Caco-2 (cell line): ENCODE results near the gene HCFC1R1. TPM values are rescaled to one million over a fixed set of nuclear protein-coding genes. Genes with fewer than 3 reads are reported as not detected.

ENCODE experiments used
- BruUV-seq: library from RNA; stranded (reverse); fragments of 400-500 nt; replicated peaks from 2 replicates; lab custom pipeline; 2021; lab: Mats Ljungman, UMichigan
- CTCF ChIA-PET: fragments of 300-600 bp; sonication (Branson Sonifier 250); formaldehyde crosslinking; loops from one replicate; lab custom pipeline; 2022; ENCODE audit warnings: antibody characterized with exemption; lab: Charles Lee
- POLR2A ChIA-PET: fragments of 300-600 bp; sonication (Branson Sonifier 250); formaldehyde crosslinking; loops from one replicate; lab custom pipeline; 2022; ENCODE audit warnings: antibody characterized with exemption; lab: Charles Lee
- DNase-seq, 2 experiments: peaks; one replicate each; pipeline versions ENCODE4 v3.0.0 to v3.0.0-alpha.2; 2020 to 2022
- H3K27me3 ChIP-seq: replicated peaks from 2 replicates; pipeline ENCODE4 v1.6.0; 2011; ENCODE audit warnings: low read length; ENCODE audit not compliant: control insufficient read depth, insufficient read depth
- H3K36me3 ChIP-seq: 2 replicates; pipeline ENCODE4 v1.5.1; 2011; ENCODE audit warnings: low read length; ENCODE audit not compliant: control insufficient read depth, insufficient read depth
- H3K4me1 ChIP-seq: fragments of 250-450 bp; sonication (Bioruptor Pico); 2 replicates; pipeline ENCODE4 v1.5.1; 2020; ENCODE audit warnings: mild to moderate bottlenecking
- H3K4me3 ChIP-seq: 2 replicates; pipeline ENCODE4 v1.5.1; 2011; ENCODE audit warnings: low read depth, mild to moderate bottlenecking, control low read depth, low read length
- H3K9me3 ChIP-seq: fragments of 250-450 bp; sonication (Bioruptor Pico); 2 replicates; pipeline ENCODE4 v1.5.1; 2020; ENCODE audit warnings: mild to moderate bottlenecking, moderate library complexity
- H3K27ac Mint-ChIP-seq: one replicate; pipeline ENCODE4 v1.8.0; 2022; ENCODE audit warnings: mixed read lengths; ENCODE audit not compliant: unreplicated experiment
- H3K27me3 Mint-ChIP-seq: one replicate; pipeline ENCODE4 v1.8.0; 2022; ENCODE audit warnings: mixed read lengths; ENCODE audit not compliant: insufficient read depth, unreplicated experiment
- H3K36me3 Mint-ChIP-seq: one replicate; pipeline ENCODE4 v1.8.0; 2022; ENCODE audit warnings: mild to moderate bottlenecking, mixed read lengths; ENCODE audit not compliant: insufficient read depth, unreplicated experiment
- H3K4me1 Mint-ChIP-seq: one replicate; pipeline ENCODE4 v1.8.0; 2022; ENCODE audit warnings: low read depth, mixed read lengths; ENCODE audit not compliant: unreplicated experiment
- H3K4me3 Mint-ChIP-seq: one replicate; pipeline ENCODE4 v1.8.0; 2022; ENCODE audit warnings: mild to moderate bottlenecking, moderate library complexity, mixed read lengths; ENCODE audit not compliant: unreplicated experiment
- H3K9me3 Mint-ChIP-seq: one replicate; pipeline ENCODE4 v1.8.0; 2022; ENCODE audit warnings: mixed read lengths; ENCODE audit not compliant: unreplicated experiment
- CTCF ChIP-seq, 2 experiments: fragments of 200-600 bp in 1 of 2; IDR thresholded peaks; 1 replicate in 1 of 2; 2 replicates in 1 of 2; pipeline versions ENCODE4 v1.5.1 to v1.8.0; 2011 to 2022; ENCODE audit warnings: antibody characterized with exemption in 1 of 2, control low read depth in 1 of 2, inconsistent platforms in 1 of 2, low read depth in 1 of 2, low read length in 1 of 2, mild to moderate bottlenecking in 1 of 2, moderate library complexity in 1 of 2; ENCODE audit not compliant: insufficient read depth in 1 of 2, severe bottlenecking in 1 of 2, unreplicated experiment in 1 of 2
- intact Hi-C: fragments of 100-400 bp; cut with micrococcal nuclease; formaldehyde crosslinking; loops from one replicate; pipeline ENCODE4 v1.10.0; 2022; ENCODE audit not compliant: unreplicated experiment
- total RNA-seq: library from RNA; stranded (reverse); gene quantifications from 2 replicates; pipeline ENCODE4 v1.2.3, GENCODE V29; 2022

The HCFC1R1 gene
- total RNA-seq, 1 experiment from 2014 or later = 44.9 TPM

DNA sequence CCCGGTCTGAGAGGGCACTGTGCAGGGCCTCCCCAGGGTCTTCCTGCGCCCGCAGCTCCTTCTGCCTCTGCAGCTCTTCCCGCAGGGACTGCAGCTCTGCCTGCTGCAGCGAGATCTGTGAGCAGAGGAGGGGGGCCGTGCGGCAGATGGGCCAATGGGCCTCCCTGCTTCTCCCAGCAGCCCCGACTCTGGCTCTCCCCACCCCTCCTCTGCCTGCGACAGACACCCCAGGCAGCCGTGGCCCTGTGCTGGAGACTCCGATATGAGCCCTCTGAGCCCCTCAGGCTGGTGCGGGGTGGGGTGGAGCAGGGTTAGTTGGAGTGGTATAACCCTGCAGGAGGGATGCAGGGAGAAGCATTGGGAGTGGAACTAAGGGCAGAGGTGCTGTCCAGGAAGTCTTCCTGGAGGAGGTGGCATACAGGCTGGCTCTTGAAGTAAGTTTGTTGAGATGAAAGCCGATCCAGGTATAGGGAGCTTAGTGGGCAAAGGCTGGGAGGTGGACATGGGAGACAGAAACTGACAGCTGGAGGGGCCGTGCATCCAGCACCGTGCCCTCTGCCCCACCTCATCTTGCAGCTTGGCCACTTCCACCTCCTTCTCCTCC, 5.1 kb upstream of the HCFC1R1 start:
- peaks cover 7% of the 10 kb centered on the region for H3K4me1 ChIP-seq
- no peaks in the 10 kb centered on the region for H3K9me3 Mint-ChIP-seq
- no peaks in the 10 kb centered on the region for H3K27me3 ChIP-seq
- ChIA-PET POLR2A (interaction anchor here (1.3 to 2.0 kb wide), 4 partner anchors 19 to 48 kb away, joined by 4 to 15 read pairs (median 6); partner anchors contain the start of gene PKMYT1), CTCF (interaction anchor here (0.5 to 2.6 kb wide), 20 partner anchors 9 to 161 kb away, joined by 3 to 89 read pairs (median 4); partner anchors contain the start of genes PAQR4 and TNFRSF12A)
- no peak for TF ChIP-seq CTCF (IDR thresholded peaks at IDR 0.05; ENCODE audit: insufficient read depth in 1 of 2, low read depth in 1 of 2, low read length in 1 of 2, severe bottlenecking in 1 of 2, unreplicated experiment in 1 of 2)
- no peak for DNase-seq
- H3K4me3 Mint-ChIP-seq = no peak overlapping the region
- no TSS peak for BruUV-seq
- intact Hi-C loops = loop anchor here (1.0 kb wide), 1 partner anchor 26 kb away; no protein-coding TSS in a partner anchor
- H3K4me3 ChIP-seq = no peak overlapping the region
- H3K27me3 Mint-ChIP-seq = no peaks in the 10 kb centered on the region
- H3K27ac Mint-ChIP-seq = no peak overlapping the region
- peaks cover 13% of the 10 kb centered on the region for H3K4me1 Mint-ChIP-seq
- peaks cover 55% of the 10 kb centered on the region for H3K36me3 Mint-ChIP-seq
- H3K36me3 ChIP-seq = peaks cover 6% of the 10 kb centered on the region
- H3K9me3 ChIP-seq = no peaks in the 10 kb centered on the region

- no peaks in the 10 kb centered on the region for H3K9me3 Mint-ChIP-seq
- peaks cover 6% of the 10 kb centered on the region for H3K36me3 ChIP-seq
- peak; percentile 87 to 89 for DNase-seq
- H3K27ac Mint-ChIP-seq = peak overlapping the region; percentile 50
- TF ChIP-seq CTCF (IDR thresholded peaks at IDR 0.05; ENCODE audit: insufficient read depth in 1 of 2, low read depth in 1 of 2, low read length in 1 of 2, severe bottlenecking in 1 of 2, unreplicated experiment in 1 of 2) = peak; percentile 73 to 89
- no peaks in the 10 kb centered on the region for H3K9me3 ChIP-seq
- intact Hi-C loops = loop anchor here (1.0 kb wide), 1 partner anchor 25 kb away; no protein-coding TSS in a partner anchor
- peaks cover 57% of the 10 kb centered on the region for H3K36me3 Mint-ChIP-seq
- H3K27me3 Mint-ChIP-seq = no peaks in the 10 kb centered on the region
- no peak overlapping the region for H3K4me3 ChIP-seq
- H3K27me3 ChIP-seq = no peaks in the 10 kb centered on the region
- peak overlapping the region; percentile 27 for H3K4me3 Mint-ChIP-seq
- POLR2A ChIA-PET = interaction anchor here (0.5 to 2.0 kb wide), 5 partner anchors 18 to 80 kb away, joined by 4 to 15 read pairs (median 5); partner anchors contain the start of gene PKMYT1
- BruUV-seq = no TSS peak
- peaks cover 14% of the 10 kb centered on the region for H3K4me1 Mint-ChIP-seq
- CTCF ChIA-PET = interaction anchor here (0.5 to 2.6 kb wide), 22 partner anchors 8 to 160 kb away, joined by 3 to 89 read pairs (median 4); partner anchors contain the start of genes PAQR4 and TNFRSF12A
- peaks cover 14% of the 10 kb centered on the region for H3K4me1 ChIP-seq
Measured at GRCh38 chr16:3027983-3028715, 4.4 kb upstream of the HCFC1R1 start.

DNA sequence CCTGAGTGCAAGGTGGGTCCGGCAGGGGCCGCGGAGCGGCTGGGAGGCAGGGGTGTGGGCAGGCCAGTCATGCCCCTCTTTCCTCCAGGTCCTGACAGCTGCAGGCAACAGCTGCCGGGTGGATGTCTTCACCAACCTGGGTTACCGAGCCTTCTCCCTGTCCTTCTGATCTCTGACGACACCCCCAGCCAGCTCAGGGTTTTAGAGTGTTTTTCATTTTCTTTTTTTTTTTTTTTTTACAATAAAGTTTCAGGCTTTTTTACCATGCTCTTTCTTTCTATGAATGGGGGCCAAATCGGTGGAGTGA, 3.7 kb upstream of the HCFC1R1 start:
- no peak overlapping the region for H3K4me3 Mint-ChIP-seq
- H3K27me3 Mint-ChIP-seq = no peaks in the 10 kb centered on the region
- H3K36me3 Mint-ChIP-seq = peaks cover 64% of the 10 kb centered on the region
- H3K9me3 Mint-ChIP-seq = no peaks in the 10 kb centered on the region
- TF ChIP-seq CTCF (IDR thresholded peaks at IDR 0.05; ENCODE audit: insufficient read depth in 1 of 2, low read depth in 1 of 2, low read length in 1 of 2, severe bottlenecking in 1 of 2, unreplicated experiment in 1 of 2) = no peak
- TSS peak; percentile 22 for BruUV-seq
- H3K4me1 ChIP-seq = peaks cover 21% of the 10 kb centered on the region
- H3K27me3 ChIP-seq = no peaks in the 10 kb centered on the region
- ChIA-PET POLR2A (interaction anchor here (0.6 to 2.0 kb wide), 6 partner anchors 11 to 345 kb away, joined by 4 to 15 read pairs (median 4); partner anchors contain the start of gene PKMYT1), CTCF (interaction anchor here (0.7 to 2.6 kb wide), 16 partner anchors 7 to 153 kb away, joined by 3 to 89 read pairs (median 4); partner anchors contain the start of genes PAQR4 and TNFRSF12A)
- H3K4me1 Mint-ChIP-seq = peaks cover 21% of the 10 kb centered on the region
- H3K4me3 ChIP-seq = no peak overlapping the region
- no peak for DNase-seq
- H3K36me3 ChIP-seq = peaks cover 6% of the 10 kb centered on the region
- intact Hi-C loops = no loop called here
- no peaks in the 10 kb centered on the region for H3K9me3 ChIP-seq
- peak overlapping the region; percentile 50 for H3K27ac Mint-ChIP-seq
